Measurements from ENCODE around the gene NOC2L. TPM values are rescaled to one million over a fixed set of nuclear protein-coding genes. Genes with fewer than 3 reads are reported as not detected.
A peak's percentile ranks its signal among the peaks of the same experiment; 100 is the strongest.

Gene NOC2L
- total and polyA plus RNA-seq, 9 of the 15 experiments (the other 6 are each of a cell fraction or from before 2014, with no cell fraction given): 4.0 to 410 (median 200) TPM

- TF ChIP-seq ZNF280B (CRISPR knock-in tag; IDR thresholded peaks at IDR 0.05) (no peak), XRCC5 (IDR thresholded peaks at IDR 0.05; ENCODE audit: low read depth, low read length) (no peak), TBP (optimal IDR thresholded peaks at IDR 0.05; ENCODE audit: low read depth, low read length) (no peak), MXD1 (CRISPR knock-in tag; IDR thresholded peaks at IDR 0.05; ENCODE audit: borderline replicate concordance, poor library complexity, severe bottlenecking) (no peak), ATF7 (IDR thresholded peaks at IDR 0.05) (no peak), RB1 (IDR thresholded peaks at IDR 0.05; ENCODE audit: low read depth) (no peak), MGA (IDR thresholded peaks at IDR 0.05) (no peak), SNRNP70 (optimal IDR thresholded peaks at IDR 0.05; ENCODE audit: low read depth, low read length) (no peak), DACH1 (IDR thresholded peaks at IDR 0.05; ENCODE audit: partially characterized antibody) (peak; percentile 50), PML (IDR thresholded peaks at IDR 0.05; ENCODE audit: low read length) (no peak), FOXJ2 (tag; IDR thresholded peaks at IDR 0.05) (no peak)
These were observed 14.4 kb downstream of the NOC2L start (continued) for GRCh38 chr1:944341-945325.
